ENCODE results near the gene CNNM2.
"Not testable (repeated sequence)": the region's sequence is repeated elsewhere in the genome, so short reads cannot be mapped to it uniquely, and the experiment has no call there.

The CNNM2 gene

GRCh38 chr10:102970562-102971340 lies 52.7 kb downstream of the CNNM2 start:
- DNase-seq, result no peak

- DNase-seq, result no peak
These were observed 57.6 kb downstream of the CNNM2 start for GRCh38 chr10:102975483-102976379.

- not testable (repeated sequence) for DNase-seq
These were observed 58.3 kb downstream of the CNNM2 start for GRCh38 chr10:102976380-102976726.

GRCh38 chr10:102982296-102982695 lies 64.2 kb downstream of the CNNM2 start:
- DNase-seq, result no peak

GRCh38 chr10:102984086-102984485 lies 66.0 kb downstream of the CNNM2 start:
- DNase-seq, result no peak

GRCh38 chr10:102985811-102986210 lies 67.7 kb downstream of the CNNM2 start:
- DNase-seq, result no peak

- no peak for DNase-seq
These were observed 70.6 kb downstream of the CNNM2 start for GRCh38 chr10:102988404-102989314.

GRCh38 chr10:102994531-102995295 lies 76.6 kb downstream of the CNNM2 start:
- DNase-seq, result no peak

- no peak for DNase-seq
These were observed 78.8 kb downstream of the CNNM2 start for GRCh38 chr10:102996876-102997275.

GRCh38 chr10:102997998-102998397 lies 79.9 kb downstream of the CNNM2 start:
- DNase-seq, result peak; percentile 81

GRCh38 chr10:102998399-102998907 lies 80.4 kb downstream of the CNNM2 start:
- no peak for DNase-seq

GRCh38 chr10:103000050-103000449 lies 82.0 kb downstream of the CNNM2 start:
- DNase-seq, result not testable (repeated sequence)

- no peak for DNase-seq
These were observed 88.9 kb downstream of the CNNM2 start for GRCh38 chr10:103007017-103007416.

- DNase-seq, result no peak
These were observed 95.3 kb downstream of the CNNM2 start for GRCh38 chr10:103013416-103013815.

- DNase-seq, result no peak
These were observed 101.3 kb downstream of the CNNM2 start for GRCh38 chr10:103019425-103019824.

- DNase-seq, result no peak
These were observed 103.2 kb downstream of the CNNM2 start for GRCh38 chr10:103021150-103021899.

GRCh38 chr10:103021900-103022293 lies 103.8 kb downstream of the CNNM2 start:
- no peak for DNase-seq

GRCh38 chr10:103025696-103026095 lies 107.6 kb downstream of the CNNM2 start:
- DNase-seq, result no peak

GRCh38 chr10:103038570-103038969 lies 120.5 kb downstream of the CNNM2 start:
- DNase-seq, result no peak

GRCh38 chr10:103040418-103040817 lies 122.3 kb downstream of the CNNM2 start:
- DNase-seq, result no peak

GRCh38 chr10:103041391-103041790 lies 123.3 kb downstream of the CNNM2 start:
- DNase-seq, result no peak
